ENCODE data around the gene KRTAP10-1. TPM values are rescaled to one million over a fixed set of nuclear protein-coding genes. Genes with fewer than 3 reads are reported as not detected.

KRTAP10-1 gene
- total RNA-seq, 1 experiment from 2014 or later, result not detected

GRCh38 chr21:44578371-44579055 is 38.5 kb upstream of the KRTAP10-1 start:
- H3K9me3 Mint-ChIP-seq, result peaks cover 18 to 28% of the 10 kb centered on the region in 2 experiments

More at GRCh38 chr21:44578371-44579055, 38.5 kb upstream of the KRTAP10-1 start:
- DNase-seq, result peak; percentile 16
- Histone ChIP-seq H3K4ac (ENCODE audit: low read depth, low read length) (no peak overlapping the region), H3K14ac (ENCODE audit: insufficient read depth, low read length) (no peak overlapping the region), H3K79me2 (ENCODE audit: insufficient read depth, low read length) (no peaks in the 10 kb centered on the region), H3K23ac (ENCODE audit: insufficient read length, low read depth, low read length) (no peak overlapping the region), H2BK15ac (ENCODE audit: low read depth, low read length) (no peak overlapping the region), H3K9me3 (ENCODE audit: control insufficient read depth, low read depth, low read length) (no peaks in the 10 kb centered on the region), H3K27ac (ENCODE audit: insufficient read length, low read depth, low read length) (no peak overlapping the region), H2BK20ac (ENCODE audit: low read depth, low read length, poor library complexity, severe bottlenecking) (no peak overlapping the region), H2BK120ac (ENCODE audit: low read depth, low read length, poor library complexity, severe bottlenecking) (no peak overlapping the region), H4K5ac (ENCODE audit: insufficient read length, low read depth, low read length) (no peak overlapping the region), H3K4me1 (ENCODE audit: insufficient read depth, low read length) (no peaks in the 10 kb centered on the region), H3K27me3 (ENCODE audit: insufficient read depth, low read length) (no peaks in the 10 kb centered on the region), H4K8ac (replicated peaks; ENCODE audit: insufficient read length, low read depth, low read length) (no peak overlapping the region), H4K91ac (ENCODE audit: insufficient read length, low read depth, low read length) (no peak overlapping the region), H3K56ac (ENCODE audit: insufficient read length, low read depth, low read length) (no peak overlapping the region), H2AFZ (ENCODE audit: low read length) (no peak overlapping the region), H2BK12ac (ENCODE audit: insufficient read length, low read depth, low read length) (no peak overlapping the region), H3K18ac (ENCODE audit: insufficient read length, low read depth, low read length) (no peak overlapping the region), H3K79me1 (ENCODE audit: insufficient read depth, low read depth, low read length, poor library complexity, severe bottlenecking) (no peaks in the 10 kb centered on the region), H4K20me1 (ENCODE audit: control insufficient read depth, insufficient read depth, insufficient read length) (no peaks in the 10 kb centered on the region), H2BK5ac (ENCODE audit: insufficient read length, low read length) (no peak overlapping the region), H3K9ac (ENCODE audit: extremely low read depth, insufficient read length, low read length) (no peak overlapping the region), H3K23me2 (ENCODE audit: insufficient read length, low read depth, low read length, poor library complexity, severe bottlenecking) (no peaks in the 10 kb centered on the region), H3T11ph (ENCODE audit: low read length) (no peak overlapping the region), H2AK5ac (ENCODE audit: insufficient read length, low read length) (no peak overlapping the region), H3K4me2 (ENCODE audit: insufficient read depth, insufficient read length, low read length) (no peak overlapping the region)
- Mint-ChIP-seq H3K27ac (no peak overlapping the region; a peak in 1 of 7 replicates), H3K27me3 (ENCODE audit: low read depth) (peaks cover 18% of the 10 kb centered on the region), H3K4me3 (no peak overlapping the region), H3K4me1 (peaks cover 16 to 33% of the 10 kb centered on the region in 2 experiments), H3K36me3 (ENCODE audit: insufficient read depth in 1 of 3, low read depth in 3 of 3) (peaks cover 0 to 28% (median 12%) of the 10 kb centered on the region in 3 experiments; a peak in 5 of 7 replicates)
- no peak for TF ChIP-seq CTCF (conservative IDR thresholded peaks at IDR 0.05)
- WGBS (ENCODE audit: extremely low coverage, insufficient read length, low lambda C conversion rate), result no CpG with 5 or more reads among the region's 17 CpGs
